ENCODE measurements around the gene EEFSEC.

EEFSEC gene

DNA sequence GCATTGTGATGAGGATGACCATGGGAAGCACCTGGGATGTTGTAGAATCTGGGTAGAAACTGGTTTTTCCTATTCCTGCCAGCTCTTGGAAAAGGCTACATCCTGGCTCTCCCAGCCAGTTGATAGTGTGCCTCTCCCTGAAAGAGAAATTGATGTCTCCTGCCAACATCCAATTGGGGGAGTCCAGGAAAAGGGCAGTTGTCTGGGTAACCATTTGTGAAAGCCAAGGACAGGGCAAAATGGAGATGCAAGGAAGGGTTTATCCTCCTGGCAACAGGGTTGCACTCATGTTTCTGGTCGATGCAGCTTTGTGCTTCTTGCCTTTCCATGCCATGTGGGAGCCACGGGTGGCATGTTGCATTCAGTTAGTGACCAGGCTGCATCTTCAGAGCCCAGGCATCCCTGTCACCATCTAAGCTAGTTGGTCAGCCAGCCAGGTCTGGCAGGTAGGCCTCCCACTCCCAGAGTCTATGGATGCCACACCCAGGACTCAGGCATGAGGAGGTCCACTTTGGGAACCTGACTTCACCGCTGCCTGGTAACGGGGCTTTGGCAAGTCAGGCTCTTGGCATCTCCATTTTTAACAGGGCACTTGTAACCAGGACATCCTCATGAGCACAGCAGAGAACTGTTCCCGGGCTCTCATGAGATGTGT lies 159.9 kb downstream of the EEFSEC start:
- no peak overlapping the region for H3K27ac ChIP-seq (ENCODE audit: low read depth, low read length)

DNA sequence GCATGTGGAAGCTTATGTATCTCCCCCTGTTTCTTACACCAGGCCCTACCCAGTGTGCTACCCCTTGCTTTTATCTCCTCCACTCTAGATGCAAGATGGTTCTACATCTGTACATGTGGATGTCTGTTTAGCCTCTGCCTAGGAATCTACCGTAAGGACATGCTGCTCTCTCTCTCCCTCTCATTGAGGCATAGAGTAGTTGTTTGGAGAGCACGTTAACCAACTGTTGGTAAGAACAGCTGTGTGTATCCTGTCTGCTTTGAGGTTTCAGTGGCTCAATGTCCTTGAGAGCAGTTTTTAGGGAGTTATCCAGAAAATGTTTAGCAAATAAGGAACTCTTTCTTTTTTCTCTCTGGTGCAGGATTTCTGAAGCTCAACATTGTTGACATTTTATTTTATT lies 160.7 kb downstream of the EEFSEC start:
- H3K27ac ChIP-seq (ENCODE audit: low read depth, low read length), result no peak overlapping the region
- H3K36me3 ChIP-seq (ENCODE audit: control insufficient read depth, insufficient read depth, low read length), result no peaks in the 10 kb centered on the region
- H3K9ac ChIP-seq (ENCODE audit: low read depth, low read length), result no peak overlapping the region
- no peaks in the 10 kb centered on the region for H3K4me1 ChIP-seq (ENCODE audit: control insufficient read depth, insufficient read depth, low read length)
- H3K4me3 ChIP-seq (ENCODE audit: low read depth, low read length), result no peak overlapping the region
- H3K9me3 ChIP-seq (ENCODE audit: control insufficient read depth, insufficient read depth, low read length), result no peaks in the 10 kb centered on the region
- no peaks in the 10 kb centered on the region for H3K27me3 ChIP-seq (ENCODE audit: control insufficient read depth, insufficient read depth, low read length)

More for the DNA sequence above, 159.9 kb downstream of the EEFSEC start:
- no peak overlapping the region for H3K9ac ChIP-seq (ENCODE audit: low read depth, low read length)
- H3K9me3 ChIP-seq (ENCODE audit: control insufficient read depth, insufficient read depth, low read length), result no peaks in the 10 kb centered on the region
- no peaks in the 10 kb centered on the region for H3K4me1 ChIP-seq (ENCODE audit: control insufficient read depth, insufficient read depth, low read length)
- no peaks in the 10 kb centered on the region for H3K27me3 ChIP-seq (ENCODE audit: control insufficient read depth, insufficient read depth, low read length)
- H3K4me3 ChIP-seq (ENCODE audit: low read depth, low read length), result no peak overlapping the region
- no peaks in the 10 kb centered on the region for H3K36me3 ChIP-seq (ENCODE audit: control insufficient read depth, insufficient read depth, low read length)

DNA sequence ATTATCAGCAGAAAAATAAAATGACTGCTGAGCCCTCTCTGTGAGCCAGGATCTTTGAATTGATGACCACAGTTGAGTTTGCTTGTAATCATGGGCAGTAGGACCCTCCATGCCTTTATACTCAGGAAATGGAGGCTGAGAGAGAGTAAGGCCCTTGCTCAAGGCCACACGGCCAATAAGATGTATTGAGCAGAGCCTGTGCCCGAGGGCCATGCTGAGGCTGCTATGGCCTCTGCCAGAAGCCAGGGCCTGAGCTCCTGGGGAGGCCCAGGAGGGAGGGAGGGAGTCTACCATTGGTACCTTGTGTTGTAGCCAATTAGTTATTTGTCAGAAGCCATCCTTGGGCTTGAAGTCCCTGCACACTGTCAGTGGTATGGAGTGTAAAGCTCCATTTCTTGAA lies 162.0 kb downstream of the EEFSEC start:
- Histone ChIP-seq H3K9me3 (ENCODE audit: control insufficient read depth, insufficient read depth, low read length) (no peaks in the 10 kb centered on the region), H3K4me1 (ENCODE audit: control insufficient read depth, insufficient read depth, low read length) (no peaks in the 10 kb centered on the region), H3K9ac (ENCODE audit: low read depth, low read length) (no peak overlapping the region)

DNA sequence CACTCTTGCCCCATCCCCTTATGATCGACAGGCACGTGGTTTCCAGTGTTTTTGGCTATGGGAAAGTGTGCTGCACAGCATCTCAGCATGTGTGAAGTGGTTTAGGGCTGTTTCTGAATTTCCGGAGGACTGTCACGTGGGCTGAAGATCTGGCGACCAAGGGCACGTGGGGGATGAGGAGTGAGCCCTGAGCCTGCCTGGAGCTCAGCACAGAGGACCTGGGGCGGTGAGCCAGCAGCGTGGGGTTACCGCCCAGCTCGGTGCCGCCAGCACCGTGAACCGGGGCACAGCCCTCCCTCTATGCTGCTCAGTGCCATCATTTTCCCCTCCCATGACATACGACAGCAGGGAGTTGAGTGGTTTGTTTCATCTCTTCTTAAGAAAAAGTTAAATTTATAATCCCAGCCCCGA lies 163.2 kb downstream of the EEFSEC start:
- no peaks in the 10 kb centered on the region for H3K36me3 ChIP-seq (ENCODE audit: control insufficient read depth, insufficient read depth, low read length)
- no peaks in the 10 kb centered on the region for H3K4me1 ChIP-seq (ENCODE audit: control insufficient read depth, insufficient read depth, low read length)
- H3K4me3 ChIP-seq (ENCODE audit: low read depth, low read length), result no peak overlapping the region
- no peak overlapping the region for H3K27ac ChIP-seq (ENCODE audit: low read depth, low read length)
- no peak overlapping the region for H3K9ac ChIP-seq (ENCODE audit: low read depth, low read length)
- no peaks in the 10 kb centered on the region for H3K27me3 ChIP-seq (ENCODE audit: control insufficient read depth, insufficient read depth, low read length)
- H3K9me3 ChIP-seq (ENCODE audit: control insufficient read depth, insufficient read depth, low read length), result no peaks in the 10 kb centered on the region

More for the DNA sequence above, 162.0 kb downstream of the EEFSEC start:
- no peak overlapping the region for H3K27ac ChIP-seq (ENCODE audit: low read depth, low read length)
- H3K4me3 ChIP-seq (ENCODE audit: low read depth, low read length), result no peak overlapping the region
- H3K36me3 ChIP-seq (ENCODE audit: control insufficient read depth, insufficient read depth, low read length), result no peaks in the 10 kb centered on the region
- H3K27me3 ChIP-seq (ENCODE audit: control insufficient read depth, insufficient read depth, low read length), result no peaks in the 10 kb centered on the region

DNA sequence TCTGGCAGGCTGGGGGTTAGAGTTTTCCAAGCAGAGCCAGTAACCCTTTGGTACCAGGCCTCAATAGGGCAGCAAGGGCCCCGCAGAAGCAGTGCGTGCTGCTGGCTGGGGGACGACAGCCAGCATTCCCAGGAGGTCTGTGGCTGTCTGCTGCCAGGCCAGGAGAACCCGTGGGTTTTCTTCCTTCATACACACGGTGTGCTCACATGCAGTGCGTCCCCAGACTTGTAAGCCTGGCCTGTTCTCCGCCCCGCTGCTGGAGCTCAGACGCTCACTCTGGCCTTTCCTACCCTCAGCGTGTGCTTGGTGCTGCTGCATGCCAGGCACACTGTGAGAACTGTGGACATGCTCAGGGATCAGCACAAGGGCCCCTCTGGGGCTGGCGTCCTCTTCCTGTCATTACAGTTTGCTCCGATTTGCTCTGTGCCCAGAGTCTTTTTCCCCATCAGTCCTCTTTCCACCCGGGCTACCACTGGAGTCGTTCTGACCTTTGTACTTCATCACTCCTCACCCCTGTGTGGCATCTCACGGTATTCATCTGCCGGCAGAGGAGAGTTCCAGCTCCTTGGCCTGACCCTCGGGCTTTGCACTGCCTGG lies 163.9 kb downstream of the EEFSEC start:
- no peak overlapping the region for H3K27ac ChIP-seq (ENCODE audit: low read depth, low read length)
- no peak overlapping the region for H3K9ac ChIP-seq (ENCODE audit: low read depth, low read length)
- no peaks in the 10 kb centered on the region for H3K9me3 ChIP-seq (ENCODE audit: control insufficient read depth, insufficient read depth, low read length)
- H3K4me3 ChIP-seq (ENCODE audit: low read depth, low read length), result no peak overlapping the region
- no peaks in the 10 kb centered on the region for H3K27me3 ChIP-seq (ENCODE audit: control insufficient read depth, insufficient read depth, low read length)
- no peaks in the 10 kb centered on the region for H3K36me3 ChIP-seq (ENCODE audit: control insufficient read depth, insufficient read depth, low read length)
- H3K4me1 ChIP-seq (ENCODE audit: control insufficient read depth, insufficient read depth, low read length), result no peaks in the 10 kb centered on the region

DNA sequence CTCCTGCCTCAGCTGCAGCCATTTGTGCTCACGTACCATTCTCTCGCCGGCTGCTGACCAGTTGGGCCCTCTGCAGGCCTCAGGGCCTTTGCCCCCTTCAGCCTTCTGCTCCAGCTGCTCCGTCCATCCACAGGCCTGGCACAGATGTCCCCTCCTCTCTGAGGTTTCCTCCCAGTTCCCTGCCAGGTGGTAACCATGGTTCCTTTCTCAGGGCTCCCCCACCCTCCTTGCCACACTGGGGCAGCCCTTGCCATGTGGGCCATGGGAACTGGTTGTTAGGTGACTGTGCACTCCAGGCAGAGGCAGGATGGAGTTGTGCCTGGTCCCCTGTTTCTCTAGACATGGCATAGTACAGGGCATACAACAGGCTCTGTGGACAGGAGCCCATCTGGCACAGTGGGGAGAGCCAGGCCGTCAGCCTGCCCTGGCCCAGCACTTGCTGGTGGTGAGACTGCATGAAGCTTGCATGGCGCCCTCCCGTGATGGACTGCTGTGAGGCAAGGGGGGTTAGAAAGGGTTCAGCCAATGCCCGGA lies 164.5 kb downstream of the EEFSEC start:
- Histone ChIP-seq H3K36me3 (ENCODE audit: control insufficient read depth, insufficient read depth, low read length) (no peaks in the 10 kb centered on the region), H3K9ac (ENCODE audit: low read depth, low read length) (no peak overlapping the region), H3K4me1 (ENCODE audit: control insufficient read depth, insufficient read depth, low read length) (no peaks in the 10 kb centered on the region), H3K4me3 (ENCODE audit: low read depth, low read length) (no peak overlapping the region), H3K27me3 (ENCODE audit: control insufficient read depth, insufficient read depth, low read length) (no peaks in the 10 kb centered on the region), H3K9me3 (ENCODE audit: control insufficient read depth, insufficient read depth, low read length) (no peaks in the 10 kb centered on the region), H3K27ac (ENCODE audit: low read depth, low read length) (no peak overlapping the region)

DNA sequence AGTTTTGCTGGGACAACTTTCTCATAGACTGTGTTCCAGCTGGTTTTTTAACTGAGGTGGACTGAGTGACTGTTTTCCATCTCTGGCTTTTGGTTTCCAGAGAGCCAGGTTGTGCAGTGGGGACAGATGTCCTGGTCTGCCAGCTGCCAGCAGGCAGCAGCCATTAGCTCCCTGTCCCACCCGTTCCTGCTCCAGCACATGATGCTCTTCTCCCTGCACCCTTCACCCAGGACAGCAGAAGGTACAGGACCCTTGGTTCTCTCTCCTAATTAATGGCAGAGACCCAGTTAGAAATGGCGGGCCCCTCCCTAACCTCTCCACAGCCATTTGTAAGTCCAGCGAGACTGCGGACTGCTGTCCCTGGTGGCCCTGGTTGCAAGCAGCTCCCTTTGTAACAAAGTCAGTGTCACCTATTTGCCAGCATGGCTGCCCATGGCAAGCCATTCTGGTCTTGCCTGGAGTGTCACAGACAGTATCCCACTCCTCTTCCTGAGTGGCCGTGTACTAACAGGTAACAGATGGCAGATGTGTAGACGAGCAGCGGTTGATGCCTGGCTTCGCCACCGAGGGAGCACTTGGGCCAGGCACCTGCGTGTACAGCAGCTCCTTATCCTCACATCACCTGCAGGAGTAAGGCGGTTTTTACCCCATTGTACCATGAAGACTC lies 165.1 kb downstream of the EEFSEC start:
- no peaks in the 10 kb centered on the region for H3K4me1 ChIP-seq (ENCODE audit: control insufficient read depth, insufficient read depth, low read length)
- H3K27ac ChIP-seq (ENCODE audit: low read depth, low read length), result no peak overlapping the region
- H3K27me3 ChIP-seq (ENCODE audit: control insufficient read depth, insufficient read depth, low read length), result no peaks in the 10 kb centered on the region
- H3K36me3 ChIP-seq (ENCODE audit: control insufficient read depth, insufficient read depth, low read length), result no peaks in the 10 kb centered on the region
- no peaks in the 10 kb centered on the region for H3K9me3 ChIP-seq (ENCODE audit: control insufficient read depth, insufficient read depth, low read length)
- no peak overlapping the region for H3K4me3 ChIP-seq (ENCODE audit: low read depth, low read length)
- H3K9ac ChIP-seq (ENCODE audit: low read depth, low read length), result no peak overlapping the region

DNA sequence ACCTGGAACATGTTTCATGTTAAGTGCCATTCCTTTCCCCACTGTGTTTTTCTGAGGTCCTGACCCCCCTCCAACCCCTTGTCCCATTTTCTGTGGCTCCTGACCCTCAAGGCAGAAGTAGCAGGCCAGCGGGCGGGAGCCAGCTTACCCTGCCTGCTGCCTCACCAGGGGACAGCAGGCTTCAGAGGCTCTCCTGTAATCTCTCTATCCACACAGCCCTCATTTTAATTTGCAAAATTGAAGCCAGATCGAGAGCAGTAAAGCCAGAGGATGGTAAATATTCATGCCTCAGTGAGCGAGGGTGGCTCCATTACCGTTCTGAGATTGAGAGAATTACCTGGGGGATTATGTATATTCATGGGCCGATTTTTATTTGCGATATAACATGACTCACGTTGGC lies 165.8 kb downstream of the EEFSEC start:
- H3K9me3 ChIP-seq (ENCODE audit: control insufficient read depth, insufficient read depth, low read length), result no peaks in the 10 kb centered on the region
- H3K4me1 ChIP-seq (ENCODE audit: control insufficient read depth, insufficient read depth, low read length), result no peaks in the 10 kb centered on the region
- H3K36me3 ChIP-seq (ENCODE audit: control insufficient read depth, insufficient read depth, low read length), result no peaks in the 10 kb centered on the region
- H3K27me3 ChIP-seq (ENCODE audit: control insufficient read depth, insufficient read depth, low read length), result no peaks in the 10 kb centered on the region
- H3K4me3 ChIP-seq (ENCODE audit: low read depth, low read length), result no peak overlapping the region
- H3K9ac ChIP-seq (ENCODE audit: low read depth, low read length), result no peak overlapping the region
- no peak overlapping the region for H3K27ac ChIP-seq (ENCODE audit: low read depth, low read length)

DNA sequence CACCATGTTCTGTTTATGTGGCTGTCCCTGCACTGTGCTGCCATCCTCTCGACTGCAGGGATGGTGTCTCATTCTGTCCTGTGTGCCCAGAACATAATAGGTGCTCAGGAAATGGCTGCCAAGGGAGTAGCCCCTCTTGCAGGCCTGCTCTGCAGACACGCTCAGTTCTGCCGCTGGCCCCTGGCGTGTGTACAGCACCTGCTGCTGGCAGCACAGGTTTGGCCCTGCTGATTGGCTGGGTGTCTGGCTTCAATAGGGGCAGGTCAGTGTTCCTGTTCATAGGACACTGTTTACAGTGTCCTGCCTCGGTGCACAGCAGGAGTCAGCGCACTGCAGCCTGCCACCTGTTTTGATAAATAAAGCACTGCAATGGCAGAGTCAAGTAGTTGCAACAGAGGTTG lies 166.5 kb downstream of the EEFSEC start:
- Histone ChIP-seq H3K4me3 (ENCODE audit: low read depth, low read length) (no peak overlapping the region), H3K4me1 (ENCODE audit: control insufficient read depth, insufficient read depth, low read length) (no peaks in the 10 kb centered on the region), H3K9ac (ENCODE audit: low read depth, low read length) (no peak overlapping the region), H3K9me3 (ENCODE audit: control insufficient read depth, insufficient read depth, low read length) (no peaks in the 10 kb centered on the region), H3K36me3 (ENCODE audit: control insufficient read depth, insufficient read depth, low read length) (no peaks in the 10 kb centered on the region), H3K27ac (ENCODE audit: low read depth, low read length) (no peak overlapping the region), H3K27me3 (ENCODE audit: control insufficient read depth, insufficient read depth, low read length) (no peaks in the 10 kb centered on the region)

DNA sequence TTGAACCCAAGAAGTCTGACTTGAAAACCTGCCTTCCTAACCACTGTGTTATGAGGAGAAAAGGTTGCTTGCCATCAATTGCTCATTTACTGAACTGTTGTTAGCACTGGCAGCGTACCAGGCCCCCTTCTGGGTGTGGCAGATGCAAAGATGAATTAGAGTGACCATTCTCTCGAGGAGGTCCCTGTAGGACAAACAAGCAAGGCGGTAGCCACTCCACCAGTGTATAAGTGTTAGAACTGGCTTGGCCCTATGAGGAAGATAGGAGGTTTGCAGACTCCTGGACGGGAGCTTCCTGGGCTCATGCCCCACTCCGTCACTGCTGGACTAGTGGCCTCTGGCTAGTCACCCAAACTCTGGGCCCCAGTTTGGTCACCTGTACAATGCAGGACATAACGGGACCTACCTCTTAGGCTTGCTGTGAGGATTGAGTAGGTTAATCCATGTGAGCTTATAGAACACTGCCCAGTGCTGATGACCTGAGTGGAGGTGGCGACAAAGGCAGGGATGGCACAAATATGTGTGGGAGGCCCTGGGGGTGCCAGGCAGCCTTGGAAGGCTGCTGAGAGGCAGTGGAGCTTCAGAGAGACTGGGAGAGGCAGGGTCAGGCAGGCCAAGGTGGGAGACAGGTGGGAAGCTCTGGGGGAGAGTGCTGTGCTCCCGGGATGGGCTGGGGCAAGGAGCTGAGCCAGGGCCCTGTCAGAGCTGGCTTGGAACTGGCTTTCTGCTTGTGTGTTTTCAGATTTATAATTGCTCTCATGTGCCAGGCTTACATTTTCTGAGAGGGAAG lies 167.5 kb downstream of the EEFSEC start:
- H3K9ac ChIP-seq (ENCODE audit: low read depth, low read length), result no peak overlapping the region
- H3K4me1 ChIP-seq (ENCODE audit: control insufficient read depth, insufficient read depth, low read length), result no peaks in the 10 kb centered on the region
- H3K27ac ChIP-seq (ENCODE audit: low read depth, low read length), result no peak overlapping the region
- H3K36me3 ChIP-seq (ENCODE audit: control insufficient read depth, insufficient read depth, low read length), result no peaks in the 10 kb centered on the region
- H3K4me3 ChIP-seq (ENCODE audit: low read depth, low read length), result no peak overlapping the region
- H3K27me3 ChIP-seq (ENCODE audit: control insufficient read depth, insufficient read depth, low read length), result no peaks in the 10 kb centered on the region
- no peaks in the 10 kb centered on the region for H3K9me3 ChIP-seq (ENCODE audit: control insufficient read depth, insufficient read depth, low read length)

Measured in HUES48 (cell line).